K562 (cell line): ENCODE results near the gene MRPL3. TPM values are rescaled to one million over a fixed set of nuclear protein-coding genes. Genes with fewer than 3 reads are reported as not detected.

ENCODE experiments used
- ATAC-seq: fragments of 200-7000 bp; cut with Tn5 transposase; 3 replicates; pipeline ENCODE4 v1.9.1; 2020; ENCODE audit warnings: moderate library complexity
- BruUV-seq: library from RNA; stranded (reverse); fragments of 400-500 nt; replicated peaks from 2 replicates; lab custom pipeline; 2021; lab: Mats Ljungman, UMichigan
- CTCF ChIA-PET: fragments of 300-600 bp; formaldehyde crosslinking; extraction: SDS; loops from one replicate; lab custom pipeline; 2021; ENCODE audit warnings: low intra/inter-chr PET ratio; lab: Yijun Ruan, JAX
- POLR2A ChIA-PET: fragments of 300-600, 350-650 bp; sonication (Branson Sonifier 250); formaldehyde crosslinking; extraction: SDS; loops from one replicate; lab custom pipeline; 2021; ENCODE audit warnings: antibody characterized with exemption, inconsistent platforms; lab: Yijun Ruan, JAX
- DNase-seq, 4 experiments: peaks; one replicate each; pipeline versions ENCODE4 v3.0.0 to v3.0.0-alpha.2; 2011 to 2018; ENCODE audit warnings: low spot score in 3 of 4, mixed read lengths in 3 of 4; ENCODE audit errors: extremely low read depth in 1 of 4
- FAIRE-seq: peaks from 2 replicates; lab custom pipeline; 2011; peaks lifted over from hg19 to GRCh38; lab: Jason Lieb, UNC
- H2AFZ ChIP-seq: 2 replicates; pipeline ENCODE4 v1.6.0; 2011; ENCODE audit warnings: low read depth, low read length, control low read depth, inconsistent platforms
- H3K27ac ChIP-seq: fragments of 200-600 bp; 3 replicates; pipeline ENCODE4 v1.8.0; 2011; ENCODE audit warnings: low read depth, mild to moderate bottlenecking, control low read depth, inconsistent platforms, low read length, moderate library complexity, mixed read lengths; ENCODE audit errors: extremely low read depth
- H3K27me3 ChIP-seq, 2 experiments: fragments of 300-600 bp in 1 of 2; 2 replicates in 1 of 2; 3 replicates in 1 of 2; pipeline versions ENCODE4 v1.6.0 to v1.8.0; 2011; ENCODE audit warnings: inconsistent platforms in 2 of 2, low read length in 2 of 2, mild to moderate bottlenecking in 1 of 2, mixed read lengths in 1 of 2, moderate library complexity in 1 of 2; ENCODE audit not compliant: control insufficient read depth in 2 of 2, insufficient read depth in 2 of 2
- H3K36me3 ChIP-seq: fragments of 300-600 bp; 3 replicates; pipeline ENCODE4 v1.8.0; 2011; ENCODE audit warnings: mild to moderate bottlenecking, low read length, inconsistent platforms; ENCODE audit not compliant: control insufficient read depth, insufficient read depth
- H3K4me1 ChIP-seq, 2 experiments: fragments of 200-600 bp in 1 of 2; replicated peaks in 1 of 2; 2 replicates in 1 of 2; 3 replicates in 1 of 2; pipeline versions ENCODE4 v1.5.1 to v1.8.0; 2011; ENCODE audit warnings: inconsistent platforms in 2 of 2, low read length in 2 of 2, mild to moderate bottlenecking in 1 of 2, mixed read lengths in 1 of 2, moderate library complexity in 1 of 2; ENCODE audit not compliant: control insufficient read depth in 2 of 2, insufficient read depth in 2 of 2
- H3K4me2 ChIP-seq: 2 replicates; pipeline ENCODE4 v1.6.1; 2011; ENCODE audit warnings: low read length, control low read depth, inconsistent platforms, mixed read lengths; ENCODE audit not compliant: insufficient read depth
- H3K4me3 ChIP-seq: fragments of 200-600 bp; sonication (generic), shearing (Covaris generic); 2 replicates; pipeline ENCODE4 v1.5.1; 2016; ENCODE audit warnings: control low read depth, inconsistent platforms
- H3K79me2 ChIP-seq: fragments of 200-600 bp; 3 replicates; pipeline ENCODE4 v1.8.0; 2011; ENCODE audit warnings: low read length, inconsistent platforms; ENCODE audit not compliant: control insufficient read depth, insufficient read depth
- H3K9ac ChIP-seq, 2 experiments: 2 replicates each; pipeline versions ENCODE4 v1.6.0 to v1.6.1; 2011; ENCODE audit warnings: low read depth in 2 of 2, low read length in 2 of 2, control low read depth in 1 of 2, inconsistent platforms in 1 of 2, mild to moderate bottlenecking in 1 of 2, mixed read lengths in 1 of 2; ENCODE audit not compliant: insufficient read depth in 1 of 2
- H3K9me1 ChIP-seq: one replicate; pipeline ENCODE4 v1.6.0; 2011; ENCODE audit warnings: inconsistent platforms, mild to moderate bottlenecking, low read length, moderate library complexity; ENCODE audit not compliant: control insufficient read depth, insufficient read depth
- H3K9me3 ChIP-seq: replicated peaks from 2 replicates; pipeline ENCODE4 v1.5.1; 2011; ENCODE audit warnings: low read depth, low read length, inconsistent platforms; ENCODE audit not compliant: control insufficient read depth, insufficient read depth
- H4K20me1 ChIP-seq: replicated peaks from 2 replicates; pipeline ENCODE4 v1.6.1; 2011; ENCODE audit warnings: low read length, inconsistent platforms, mixed read lengths; ENCODE audit not compliant: control insufficient read depth, insufficient read depth
- GTF2F1 ChIP-seq: IDR thresholded peaks from 2 replicates; pipeline ENCODE4 v1.6.1; 2011; ENCODE audit warnings: low read depth, low read length, improper control_type of control experiment
- HEY1 ChIP-seq: fragments of 250-450 bp; sonication (Bioruptor Pico); IDR thresholded peaks from 2 replicates; pipeline ENCODE4 v1.5.0; 2020; ENCODE audit warnings: mild to moderate bottlenecking, moderate library complexity, borderline replicate concordance
- JUN ChIP-seq, 2 experiments: sonication (generic) in 1 of 2; formaldehyde crosslinking in 1 of 2; IDR thresholded peaks; 2 replicates each; pipeline versions ENCODE4 v1.6.1 to v1.8.0; 2012 to 2022; ENCODE audit warnings: borderline replicate concordance in 2 of 2, mild to moderate bottlenecking in 2 of 2, improper control_type of control experiment in 1 of 2, low read depth in 1 of 2, low read length in 1 of 2, missing genetic modification reagents in 1 of 2
- JUND ChIP-seq, 2 experiments: IDR thresholded peaks; 2 replicates in 1 of 2; 3 replicates in 1 of 2; pipeline ENCODE4 v1.6.1; 2011; ENCODE audit warnings: borderline replicate concordance in 2 of 2, low read depth in 2 of 2, low read length in 2 of 2, improper control_type of control experiment in 1 of 2, missing biosample characterization in 1 of 2, missing genetic modification characterization in 1 of 2, missing genetic modification reagents in 1 of 2
- NBN ChIP-seq: fragments of 450-650 bp; IDR thresholded peaks from 2 replicates; pipeline ENCODE4 v1.6.1; 2016; ENCODE audit warnings: low read depth, mild to moderate bottlenecking
- PHF21A ChIP-seq: fragments of 450-650 bp; IDR thresholded peaks from 2 replicates; pipeline ENCODE4 v1.6.1; 2017; ENCODE audit warnings: low read depth, borderline replicate concordance
- PYGO2 ChIP-seq: fragments of 450-650 bp; IDR thresholded peaks from 2 replicates; pipeline ENCODE4 v1.6.1; 2016; ENCODE audit warnings: mild to moderate bottlenecking, missing genetic modification characterization, moderate library complexity, missing compliant biosample characterization
- RBM15 ChIP-seq: fragments of 200-400 bp; formaldehyde crosslinking; IDR thresholded peaks from 2 replicates; pipeline ENCODE4 v1.6.1; 2018; ENCODE audit warnings: mild to moderate bottlenecking, low read length, moderate library complexity; ENCODE audit not compliant: insufficient read depth
- SAP30 ChIP-seq: fragments of 200-600 bp; sonication (generic); IDR thresholded peaks from 2 replicates; pipeline ENCODE4 v1.6.1; 2012; ENCODE audit warnings: borderline replicate concordance, low read depth, mild to moderate bottlenecking, moderate library complexity, low read length, control low read depth, inconsistent platforms; ENCODE audit not compliant: insufficient read depth, poor library complexity, severe bottlenecking
- ZBTB1 ChIP-seq: sonication (generic); formaldehyde crosslinking; IDR thresholded peaks from 2 replicates; pipeline ENCODE4 v1.8.1; 2023; ENCODE audit warnings: missing genetic modification reagents, low read depth, mild to moderate bottlenecking, borderline replicate concordance
- ZKSCAN8 ChIP-seq: fragments of 200-800 bp; sonication (Bioruptor generic); IDR thresholded peaks from 2 replicates; pipeline ENCODE4 v1.6.1; 2016; ENCODE audit warnings: missing genetic modification characterization, missing compliant biosample characterization
- ZNF12 ChIP-seq: sonication (generic); formaldehyde crosslinking; IDR thresholded peaks from 2 replicates; pipeline ENCODE4 v1.4.0; 2020; ENCODE audit warnings: mild to moderate bottlenecking, missing genetic modification reagents
- ZNF134 ChIP-seq: fragments of 250-450 bp; sonication (Bioruptor Pico); conservative IDR thresholded peaks from 2 replicates; pipeline ENCODE4 v1.4.0; 2020
- WGBS: fragments of 100-300 bp; shearing (Covaris generic); methylation state at CpG from one replicate; pipeline ENCODE4 v1.1.6; 2016; ENCODE audit warnings: low coverage, mixed read lengths; ENCODE audit not compliant: insufficient coverage; ENCODE audit errors: missing lambda C conversion rate; 5-methylcytosine and 5-hydroxymethylcytosine counted together
- in situ Hi-C: fragments of 300-500 bp; cut with MboI; formaldehyde crosslinking; loops from 4 replicates; pipeline ENCODE4 v1.15.0; 2018; ENCODE audit warnings: inconsistent platforms, mixed read lengths
- intact Hi-C: fragments of 100-400 bp; cut with micrococcal nuclease; formaldehyde crosslinking; loops from 2 replicates; pipeline ENCODE4 v1.14.2; 2022
- polyA plus RNA-seq, 8 experiments: library from polyadenylated mRNA; depleted of rRNA in 4 of 8; stranded (reverse) in 5 of 8; unstranded in 3 of 8; fragments of >200 nt; fragmentation: Nextera tagmentation in 2 of 8; fragmentation: Illumina TruSeq in 1 of 8; extraction: Ambion mirVana in 2 of 8; extraction: Trizol in 1 of 8; gene quantifications; 2 replicates each; pipeline versions ENCODE4 v1.2.1 to v1.2.3, GENCODE V29; 2011 to 2014; ENCODE audit warnings: inconsistent platforms in 1 of 8, missing spikeins in 1 of 8
- total RNA-seq, 7 experiments: library from RNA; depleted of rRNA in 6 of 7; stranded (reverse); fragments of >200 nt in 6 of 7; fragmentation: Illumina TruSeq in 2 of 7; extraction: Trizol in 2 of 7; gene quantifications; 2 replicates each; pipeline versions ENCODE4 v1.2.1 to v1.2.3, GENCODE V29; 2011 to 2021; ENCODE audit warnings: low replicate concordance in 1 of 7

Gene MRPL3
- total and polyA plus RNA-seq, 9 of the 15 experiments (the other 6 are each of a cell fraction or from before 2014, with no cell fraction given), result 81.7 to 340 (median 190) TPM

DNA sequence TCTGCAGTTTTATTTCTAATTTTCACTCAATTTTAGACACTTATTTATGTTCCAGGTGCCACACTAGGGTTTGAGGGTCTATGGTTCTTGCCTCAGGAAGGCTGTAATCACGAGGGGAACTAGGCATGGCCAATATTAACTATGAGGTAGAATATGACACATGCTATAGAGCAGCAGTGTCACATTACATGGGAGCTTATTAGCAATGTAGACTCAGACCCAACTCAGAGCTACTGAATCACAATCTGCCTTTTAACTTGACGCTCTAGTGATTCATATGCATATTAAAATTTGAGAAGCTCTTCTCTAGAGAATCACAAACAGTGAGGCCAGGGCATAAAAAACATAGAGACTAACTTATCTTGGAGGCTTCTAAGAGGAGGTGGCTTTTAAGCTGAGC lies 32.8 kb upstream of the MRPL3 start:
- no peak for FAIRE-seq
- TF ChIP-seq PYGO2 (tag) (no peak), RBM15 (no peak), JUND (IDR thresholded peaks at IDR 0.05; ENCODE audit: borderline replicate concordance, low read depth, low read length) (no peak), JUND (tag; IDR thresholded peaks at IDR 0.05; ENCODE audit: borderline replicate concordance, low read depth, low read length) (no peak), GTF2F1 (no peak), ZBTB1 (CRISPR knock-in tag) (no peak), NBN (no peak), SAP30 (no peak), HEY1 (no peak), ZNF12 (no peak), ZKSCAN8 (CRISPR knock-in tag) (no peak), ZNF134 (no peak), JUN (IDR thresholded peaks at IDR 0.05; ENCODE audit: borderline replicate concordance, low read depth, low read length) (no peak), JUN (CRISPR knock-in tag; IDR thresholded peaks at IDR 0.05; ENCODE audit: borderline replicate concordance) (no peak), PHF21A (no peak)
- BruUV-seq, result no TSS peak
- Histone ChIP-seq H3K4me2 (no peak overlapping the region), H3K4me3 (no peak overlapping the region), H3K36me3 (no peaks in the 10 kb centered on the region), H3K4me1 (no peaks in the 10 kb centered on the region), H4K20me1 (no peaks in the 10 kb centered on the region), H3K9me3 (no peaks in the 10 kb centered on the region), H3K27ac (no peak overlapping the region), H3K27me3 (no peaks in the 10 kb centered on the region; a peak in 2 of 5 replicates), H3K9ac (no peak overlapping the region), H3K9me1 (no peaks in the 10 kb centered on the region), H3K79me2 (no peaks in the 10 kb centered on the region), H2AFZ (no peak overlapping the region)
- WGBS, result 0% methylated on average over 2 of the region's 2 CpGs
- ATAC-seq, result no peak
- intact Hi-C loops (no loop called here), in situ Hi-C loops (no loop called here)
- DNase-seq, result no peak
- CTCF ChIA-PET, result no interaction called here
- POLR2A ChIA-PET, result interaction anchor here (1.0 kb wide), 1 partner anchor 248 kb away, joined by 3 read pairs; no protein-coding TSS in a partner anchor
